ACHN (cell line): ENCODE results near the gene NR6A1.

Source experiments
- DNase-seq: peaks from one replicate; pipeline ENCODE4 v3.0.0-alpha.2; 2015
- in situ Hi-C: cut with HindIII; loops from 2 replicates; pipeline ENCODE4 v1.10.0; 2017; ENCODE audit warnings: low sequenced_read_pairs, low pct_ligation_motif_present, low pct_unique_long_range_greater_than_20kb

The NR6A1 gene

GRCh38 chr9:124709292-124709690, 61.8 kb downstream of the NR6A1 start:
- in situ Hi-C loops: no loop called here
- DNase-seq: no peak

- DNase-seq: no peak
Observed at GRCh38 chr9:124708633-124709291, 62.3 kb downstream of the NR6A1 start.

GRCh38 chr9:124708074-124708473, 63.0 kb downstream of the NR6A1 start:
- DNase-seq: no peak
- in situ Hi-C loops: no loop called here

More at GRCh38 chr9:124708633-124709291, 62.3 kb downstream of the NR6A1 start:
- in situ Hi-C loops: no loop called here

GRCh38 chr9:124707666-124708065, 63.4 kb downstream of the NR6A1 start:
- DNase-seq: no peak
- in situ Hi-C loops: no loop called here

- DNase-seq: no peak
- in situ Hi-C loops: no loop called here
Observed at GRCh38 chr9:124706685-124707084, 64.4 kb downstream of the NR6A1 start.

- no peak for DNase-seq
- in situ Hi-C loops: no loop called here
Observed at GRCh38 chr9:124699575-124699974, 71.5 kb downstream of the NR6A1 start.

- in situ Hi-C loops: no loop called here
- DNase-seq: peak; percentile 42
Observed at GRCh38 chr9:124698265-124698664, 72.8 kb downstream of the NR6A1 start.

DNA sequence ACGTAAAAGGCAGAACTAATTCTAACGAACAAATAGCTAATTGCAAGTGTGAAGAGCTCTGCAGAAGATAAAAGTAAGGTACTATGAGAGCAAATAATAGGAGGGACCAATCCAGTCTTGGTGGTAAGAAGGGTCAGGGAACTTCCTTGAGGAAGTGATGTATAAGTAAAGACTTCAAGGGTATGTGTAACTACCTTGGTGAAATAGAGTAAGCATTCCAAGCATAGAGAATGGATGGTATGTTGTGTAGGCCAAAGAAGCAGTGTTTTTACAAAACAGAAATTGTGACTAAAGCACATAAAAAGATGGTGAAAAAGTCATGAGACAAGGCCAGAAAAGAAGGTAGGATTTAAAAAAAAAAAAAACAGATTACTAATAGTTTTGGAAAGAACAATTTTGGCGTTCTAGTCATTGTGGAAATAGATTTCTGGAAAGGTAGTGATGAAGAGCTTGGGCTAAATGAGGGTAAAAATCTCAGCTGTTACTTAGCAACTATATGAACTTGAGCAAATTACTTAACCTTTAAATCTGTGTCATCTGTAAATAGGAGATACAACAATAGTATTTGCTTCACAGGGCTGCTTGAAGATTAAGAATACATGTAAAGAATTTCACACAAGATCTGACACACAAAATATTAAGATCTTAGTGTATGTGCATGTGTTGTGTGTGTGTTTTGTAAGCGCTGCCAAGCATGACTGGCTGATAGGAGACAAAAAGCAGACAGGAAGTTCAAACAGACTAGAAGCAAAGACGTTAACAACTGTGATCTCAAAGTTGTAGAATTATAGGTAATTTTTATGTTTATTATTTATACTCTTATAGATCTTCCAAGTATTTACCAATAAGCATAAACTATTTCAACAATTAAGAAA, 73.5 kb downstream of the NR6A1 start:
- in situ Hi-C loops: no loop called here
- peak; percentile 35 for DNase-seq

DNA sequence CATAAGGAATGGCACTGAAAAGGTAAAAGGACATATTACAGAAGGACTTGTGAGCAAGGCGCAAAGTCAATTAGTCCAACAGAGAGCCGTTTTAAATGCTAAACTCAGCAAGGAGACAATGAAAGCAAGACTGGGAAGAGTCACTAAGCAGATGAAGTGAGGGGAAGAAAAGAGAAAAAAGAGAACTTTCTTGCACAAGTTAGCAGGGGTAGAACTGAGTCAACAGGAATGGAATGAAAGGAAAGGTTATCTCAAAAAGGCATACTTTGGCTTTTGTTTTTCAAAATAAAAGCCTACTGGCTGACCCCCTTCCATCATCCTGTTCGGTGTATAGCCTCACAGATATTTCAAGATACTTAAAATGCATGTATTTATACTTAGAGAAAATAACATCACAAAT, 75.0 kb downstream of the NR6A1 start:
- peak; percentile 67 for DNase-seq
- in situ Hi-C loops: no loop called here

- in situ Hi-C loops: no loop called here
- peak; percentile 73 for DNase-seq
Observed at GRCh38 chr9:124695280-124695890, 75.7 kb downstream of the NR6A1 start.

GRCh38 chr9:124694414-124695279, 76.5 kb downstream of the NR6A1 start:
- in situ Hi-C loops: no loop called here
- DNase-seq: peak; percentile 25

DNA sequence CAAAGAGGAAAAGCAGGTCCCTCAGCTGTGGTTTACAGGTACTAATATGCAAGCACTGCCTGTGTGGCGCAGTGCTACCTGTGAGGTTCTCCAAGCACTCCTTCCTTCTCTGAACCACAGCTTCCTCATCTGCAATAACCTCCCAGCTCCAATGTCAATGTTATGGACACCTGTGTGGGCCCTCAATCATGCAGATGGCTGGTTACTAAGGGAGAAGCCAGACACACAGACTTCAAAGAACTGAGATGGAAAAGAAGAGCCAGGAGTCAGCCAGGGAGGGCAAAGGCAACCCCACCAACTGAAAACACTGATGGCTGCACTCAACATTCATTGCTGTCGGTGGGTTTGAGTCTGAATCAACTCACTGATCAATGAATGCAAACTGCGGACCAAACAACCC, 77.7 kb downstream of the NR6A1 start:
- in situ Hi-C loops: no loop called here
- no peak for DNase-seq

DNA sequence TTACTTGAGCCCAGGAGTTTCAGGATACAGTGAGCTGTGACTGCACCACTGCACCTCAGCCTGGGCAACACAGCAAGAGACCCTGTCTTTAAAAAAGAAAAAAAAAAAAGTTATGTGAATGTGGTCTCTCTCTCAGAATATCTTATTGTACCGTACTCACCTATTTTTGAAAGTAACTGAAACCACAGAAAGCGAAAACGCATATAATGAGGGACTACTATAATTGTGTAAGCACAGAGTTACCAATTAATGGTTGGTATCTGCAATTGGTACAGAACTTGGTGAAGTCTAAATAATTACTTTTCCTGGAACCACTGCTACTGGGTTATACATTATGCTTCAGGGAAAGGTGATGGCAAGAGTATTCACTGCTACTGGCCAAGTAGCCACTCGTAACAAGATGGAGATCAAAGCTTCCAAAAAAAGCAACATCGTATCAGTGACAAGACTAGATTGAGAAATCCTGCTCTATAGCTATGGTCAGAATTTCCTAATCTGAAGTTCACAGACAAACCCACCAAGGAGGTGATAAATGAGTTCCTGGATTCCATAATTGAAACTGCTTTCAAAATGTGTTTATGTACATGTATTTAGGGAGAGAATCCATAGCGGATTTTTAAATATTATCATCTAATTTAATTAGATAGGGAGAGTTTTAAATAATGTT, 82.7 kb downstream of the NR6A1 start:
- in situ Hi-C loops: no loop called here
- no peak for DNase-seq

- in situ Hi-C loops: no loop called here
- no peak for DNase-seq
Observed at GRCh38 chr9:124686918-124687317, 84.2 kb downstream of the NR6A1 start.

DNA sequence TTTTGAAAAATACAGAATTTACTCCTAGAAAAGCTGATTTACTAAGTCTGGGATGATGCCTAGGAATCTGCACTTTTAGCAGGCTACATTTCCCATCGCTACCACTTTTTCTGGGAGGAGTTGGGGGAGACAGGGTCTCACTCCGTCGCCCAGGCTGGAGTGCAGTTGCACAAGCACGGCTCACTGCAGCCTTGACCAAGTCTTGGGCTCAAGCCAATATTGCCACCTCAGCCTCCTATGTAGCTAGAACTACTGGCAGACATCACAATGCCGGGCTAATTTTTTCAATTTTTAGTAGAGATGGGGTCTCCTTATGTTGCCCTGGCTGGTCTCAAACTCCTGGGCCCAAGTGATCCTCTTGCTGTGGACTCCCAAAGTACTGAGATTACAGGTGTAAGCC, 85.9 kb downstream of the NR6A1 start:
- no peak for DNase-seq
- in situ Hi-C loops: no loop called here

- in situ Hi-C loops: no loop called here
- no peak for DNase-seq
Observed at GRCh38 chr9:124684169-124684568, 86.9 kb downstream of the NR6A1 start.

DNA sequence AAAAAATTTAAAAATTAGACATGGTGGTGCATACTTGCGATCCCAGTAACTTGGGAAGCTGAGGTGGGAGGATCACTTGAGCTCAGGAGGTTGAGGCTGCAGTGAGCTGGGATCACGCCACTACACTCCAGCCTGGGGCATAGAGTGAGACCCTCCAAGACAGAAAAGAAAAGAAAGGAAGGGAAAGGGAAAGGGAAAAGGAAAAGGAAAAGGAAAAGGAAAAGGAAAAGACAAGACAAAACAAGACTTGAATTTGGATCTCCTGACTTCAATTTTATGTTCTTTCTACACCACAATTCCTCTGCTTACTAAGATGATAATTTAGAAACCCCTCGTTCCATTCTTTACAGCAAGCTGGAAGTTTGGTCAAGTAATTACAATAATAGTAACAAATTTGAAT, 88.1 kb downstream of the NR6A1 start:
- in situ Hi-C loops: no loop called here

GRCh38 chr9:124680714-124681390, 90.3 kb downstream of the NR6A1 start:
- in situ Hi-C loops: no loop called here
- no peak for DNase-seq

More for the DNA sequence above, 88.1 kb downstream of the NR6A1 start:
- DNase-seq: no peak
